OCI-LY7 (cell line): ENCODE data around the gene DPEP3. TPM values are rescaled to one million over a fixed set of nuclear protein-coding genes. Genes with fewer than 3 reads are reported as not detected.
"Not testable (repeated sequence)": the region's sequence is repeated elsewhere in the genome, so short reads cannot be mapped to it uniquely, and the experiment has no call there.

Experiments
- BruUV-seq: library from RNA; stranded (reverse); fragments of 400-500 nt; replicated peaks from 2 replicates; lab custom pipeline; 2021; lab: Mats Ljungman, UMichigan
- CTCF ChIA-PET: fragments of 300-600 bp; sonication (Branson Sonifier 250); formaldehyde crosslinking; loops from one replicate; lab custom pipeline; 2022; ENCODE audit warnings: antibody characterized with exemption; ENCODE audit not compliant: unreplicated experiment; lab: Charles Lee
- POLR2A ChIA-PET: fragments of 300-600 bp; sonication (Branson Sonifier 250); formaldehyde crosslinking; loops from one replicate; lab custom pipeline; 2022; ENCODE audit warnings: antibody characterized with exemption; lab: Charles Lee
- DNase-seq: peaks from one replicate; pipeline ENCODE4 v3.0.0-alpha.2; 2015; ENCODE audit warnings: low spot score
- H2AFZ ChIP-seq: fragments of 200-600 bp; sonication (generic), shearing (Covaris generic); 2 replicates; pipeline ENCODE4 v1.6.1; 2014; ENCODE audit warnings: mild to moderate bottlenecking, antibody characterized with exemption, low read length, moderate library complexity
- H3K27ac ChIP-seq: fragments of 200-600 bp; sonication (generic); 2 replicates; pipeline ENCODE4 v1.5.1; 2014; ENCODE audit warnings: mixed run types, low read depth, mild to moderate bottlenecking, moderate library complexity, low read length, inconsistent platforms; ENCODE audit not compliant: poor library complexity, severe bottlenecking
- H3K36me3 ChIP-seq: fragments of 200-600 bp; sonication (generic); 2 replicates; pipeline ENCODE4 v1.6.1; 2014; ENCODE audit warnings: mild to moderate bottlenecking, antibody characterized with exemption, low read length, moderate library complexity, mixed read lengths; ENCODE audit not compliant: insufficient read depth
- H3K4me1 ChIP-seq: fragments of 200-600 bp; sonication (generic); 2 replicates; pipeline ENCODE4 v1.5.1; 2014; ENCODE audit warnings: mild to moderate bottlenecking, low read length; ENCODE audit not compliant: insufficient read depth, poor library complexity, severe bottlenecking
- H3K4me2 ChIP-seq: fragments of 200-600 bp; sonication (generic); 2 replicates; pipeline ENCODE4 v1.6.1; 2014; ENCODE audit warnings: mild to moderate bottlenecking, low read length
- H3K4me3 ChIP-seq: fragments of 200-600 bp; sonication (generic); 2 replicates; pipeline ENCODE4 v1.5.1; 2014; ENCODE audit warnings: mild to moderate bottlenecking, low read depth, low read length; ENCODE audit not compliant: poor library complexity, severe bottlenecking
- H3K79me2 ChIP-seq: fragments of 200-600 bp; sonication (generic); 2 replicates; pipeline ENCODE4 v1.6.1; 2016; ENCODE audit warnings: low read depth, mild to moderate bottlenecking, low read length, moderate library complexity, mixed read lengths; ENCODE audit not compliant: insufficient read depth
- H3K9me2 ChIP-seq: fragments of 200-600 bp; sonication (generic); 2 replicates; pipeline ENCODE4 v1.6.1; 2016; ENCODE audit warnings: mild to moderate bottlenecking, low read length, mixed read lengths; ENCODE audit not compliant: insufficient read depth
- H3K9me3 ChIP-seq: fragments of 200-600 bp; sonication (generic); 2 replicates; pipeline ENCODE4 v1.6.1; 2014; ENCODE audit warnings: mild to moderate bottlenecking, mixed run types, low read length, mixed read lengths
- H4K20me1 ChIP-seq: fragments of 200-600 bp; sonication (generic); 2 replicates; pipeline ENCODE4 v1.6.1; 2014; ENCODE audit warnings: mild to moderate bottlenecking, antibody characterized with exemption, low read length, moderate library complexity, mixed read lengths; ENCODE audit not compliant: insufficient read depth
- EZH2phosphoT487 ChIP-seq: fragments of 200-600 bp; sonication (generic); IDR thresholded peaks from 2 replicates; pipeline ENCODE4 v1.6.1; 2018; ENCODE audit warnings: low read depth, borderline replicate concordance, mild to moderate bottlenecking, mixed run types, antibody characterized with exemption, low read length, moderate library complexity, mixed read lengths
- intact Hi-C: fragments of 100-400 bp; cut with micrococcal nuclease; formaldehyde crosslinking; loops from one replicate; pipeline ENCODE4 v1.10.0; 2022; ENCODE audit not compliant: unreplicated experiment
- total RNA-seq, 2 experiments: library from RNA; depleted of rRNA in 1 of 2; stranded (reverse); fragments of >200 nt in 1 of 2; shearing (Covaris generic) in 1 of 2; gene quantifications; 2 replicates each; pipeline ENCODE4 v1.2.3, GENCODE V29; 2014 to 2022
- TF ChIP-seq, protein P1 (sequence below): fragments of 200-600 bp; sonication (generic); conservative IDR thresholded peaks from 2 replicates; pipeline ENCODE4 v1.5.1; 2014; ENCODE audit warnings: mild to moderate bottlenecking, antibody characterized with exemption, low read length, moderate library complexity, mixed read lengths

The DPEP3 gene
- total RNA-seq, 2 experiments from 2014 or later, result not detected

DNA sequence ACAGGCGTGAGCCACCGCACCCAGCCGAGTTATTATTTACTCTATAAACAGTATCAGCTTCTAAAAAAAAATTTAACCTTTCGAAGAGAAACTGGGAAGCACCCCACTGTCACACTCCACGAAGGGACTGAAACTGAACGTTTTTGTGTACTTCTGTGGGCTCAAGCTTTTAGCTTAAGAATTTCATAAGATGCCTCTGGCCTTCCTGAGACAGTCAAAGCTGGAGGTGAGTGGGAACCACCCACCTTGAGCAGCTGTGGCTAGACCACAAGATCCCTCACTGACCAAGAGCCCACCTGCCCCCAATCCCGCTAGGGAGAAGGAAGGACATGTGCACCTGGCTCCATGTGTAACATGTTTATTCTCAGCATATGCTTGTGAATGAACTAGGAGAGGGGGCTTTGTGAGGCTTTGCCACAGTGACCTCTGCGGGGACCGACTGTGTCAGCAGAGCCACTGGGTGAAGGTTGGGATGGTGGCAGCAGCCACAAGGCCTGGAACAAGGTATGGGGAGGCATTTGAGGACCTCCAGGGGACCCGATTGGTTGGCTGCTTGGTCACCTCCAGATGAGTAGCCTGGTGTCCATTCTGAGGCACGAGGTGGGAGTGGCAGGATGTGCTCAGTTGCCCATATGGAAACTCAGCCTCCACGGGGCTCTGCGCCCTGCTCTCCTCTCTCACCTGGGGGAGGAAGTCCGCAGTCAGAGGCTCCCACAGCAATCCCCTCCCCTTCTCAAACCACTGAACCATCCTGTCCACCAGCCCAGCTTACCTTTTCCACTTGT, 4.8 kb downstream of the DPEP3 start:
- Histone ChIP-seq H3K9me3 (no peaks in the 10 kb centered on the region), H3K4me2 (no peak overlapping the region), H3K36me3 (no peaks in the 10 kb centered on the region), H2AFZ (no peak overlapping the region), H3K9me2 (no peaks in the 10 kb centered on the region), H3K4me3 (no peak overlapping the region), H3K4me1 (peaks cover 9% of the 10 kb centered on the region), H3K27ac (no peak overlapping the region), H4K20me1 (no peaks in the 10 kb centered on the region), H3K79me2 (no peaks in the 10 kb centered on the region)
- BruUV-seq, result no TSS peak
- intact Hi-C loops, result no loop called here
- CTCF ChIA-PET, result no interaction called here
- TF ChIP-seq EZH2phosphoT487, result no peak
- TF ChIP-seq, protein P1, sequence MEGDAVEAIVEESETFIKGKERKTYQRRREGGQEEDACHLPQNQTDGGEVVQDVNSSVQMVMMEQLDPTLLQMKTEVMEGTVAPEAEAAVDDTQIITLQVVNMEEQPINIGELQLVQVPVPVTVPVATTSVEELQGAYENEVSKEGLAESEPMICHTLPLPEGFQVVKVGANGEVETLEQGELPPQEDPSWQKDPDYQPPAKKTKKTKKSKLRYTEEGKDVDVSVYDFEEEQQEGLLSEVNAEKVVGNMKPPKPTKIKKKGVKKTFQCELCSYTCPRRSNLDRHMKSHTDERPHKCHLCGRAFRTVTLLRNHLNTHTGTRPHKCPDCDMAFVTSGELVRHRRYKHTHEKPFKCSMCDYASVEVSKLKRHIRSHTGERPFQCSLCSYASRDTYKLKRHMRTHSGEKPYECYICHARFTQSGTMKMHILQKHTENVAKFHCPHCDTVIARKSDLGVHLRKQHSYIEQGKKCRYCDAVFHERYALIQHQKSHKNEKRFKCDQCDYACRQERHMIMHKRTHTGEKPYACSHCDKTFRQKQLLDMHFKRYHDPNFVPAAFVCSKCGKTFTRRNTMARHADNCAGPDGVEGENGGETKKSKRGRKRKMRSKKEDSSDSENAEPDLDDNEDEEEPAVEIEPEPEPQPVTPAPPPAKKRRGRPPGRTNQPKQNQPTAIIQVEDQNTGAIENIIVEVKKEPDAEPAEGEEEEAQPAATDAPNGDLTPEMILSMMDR, result no peak
- no peak for DNase-seq
- POLR2A ChIA-PET, result interaction anchor here (0.7 to 1.6 kb wide), 2 partner anchors 9 to 174 kb away, joined by 3 to 5 read pairs; no protein-coding TSS in a partner anchor

DNA sequence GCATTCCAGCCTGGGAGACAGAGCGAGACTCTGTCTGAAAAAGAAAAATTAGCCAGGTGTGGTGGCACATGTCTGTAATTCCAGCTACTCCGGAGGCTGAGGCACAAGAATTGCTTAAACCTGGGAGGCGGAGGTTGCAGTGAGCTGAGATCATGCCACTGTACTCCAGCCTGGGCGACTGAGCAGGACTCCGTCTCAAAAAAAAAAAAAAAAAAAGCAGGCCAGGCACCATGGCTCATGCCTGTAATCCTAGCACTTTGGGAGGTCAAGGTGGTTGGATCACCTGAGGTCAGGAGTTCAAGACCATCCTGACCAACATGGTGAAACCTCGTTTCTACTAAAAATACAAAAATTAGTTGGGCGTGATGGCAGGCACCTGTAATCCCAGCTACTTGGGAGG, 8.0 kb downstream of the DPEP3 start:
- H2AFZ ChIP-seq, H3K9me2 ChIP-seq, H3K79me2 ChIP-seq, POLR2A ChIA-PET, BruUV-seq, H3K27ac ChIP-seq, H3K4me2 ChIP-seq, H3K4me3 ChIP-seq, H3K9me3 ChIP-seq, DNase-seq, intact Hi-C loops, CTCF ChIA-PET, H3K36me3 ChIP-seq, H4K20me1 ChIP-seq: not testable (repeated sequence)
- peaks cover 24% of the 10 kb centered on the region for H3K4me1 ChIP-seq

DNA sequence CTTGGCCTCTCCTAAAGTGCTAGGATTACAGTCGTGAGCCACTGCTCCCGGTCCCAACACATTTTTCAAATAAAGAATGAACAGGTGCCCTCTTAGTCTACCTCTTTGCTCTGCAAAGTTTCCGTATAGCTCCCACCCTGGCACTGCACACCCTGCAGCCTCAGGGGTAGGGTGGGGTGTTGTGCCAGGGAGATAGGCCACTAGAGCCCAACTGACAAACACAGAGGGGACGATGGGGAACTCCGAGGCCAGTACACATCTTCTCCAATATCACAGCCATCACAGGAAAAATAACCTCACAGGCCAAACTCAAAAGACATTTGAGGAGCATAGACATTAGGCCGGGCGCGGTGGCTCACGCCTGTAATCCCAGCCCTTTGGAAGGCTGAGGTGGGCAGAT, 9.2 kb downstream of the DPEP3 start:
- H3K9me2 ChIP-seq, result no peaks in the 10 kb centered on the region
- no peaks in the 10 kb centered on the region for H3K9me3 ChIP-seq
- H4K20me1 ChIP-seq, result no peaks in the 10 kb centered on the region
- H3K4me2 ChIP-seq, result no peak overlapping the region
- ChIA-PET CTCF (no interaction called here), POLR2A (no interaction called here)
- intact Hi-C loops, result no loop called here
- H3K27ac ChIP-seq, result no peak overlapping the region
- BruUV-seq, result no TSS peak
- peaks cover 31% of the 10 kb centered on the region for H3K4me1 ChIP-seq
- no peaks in the 10 kb centered on the region for H3K79me2 ChIP-seq
- H2AFZ ChIP-seq, result no peak overlapping the region
- TF ChIP-seq EZH2phosphoT487, result no peak
- TF ChIP-seq, protein P1, result no peak
- H3K4me3 ChIP-seq, result no peak overlapping the region
- DNase-seq, result no peak
- H3K36me3 ChIP-seq, result no peaks in the 10 kb centered on the region
